Neural crest cell (in vitro differentiated cells): ENCODE data around the gene CUTC. TPM values are rescaled to one million over a fixed set of nuclear protein-coding genes. Genes with fewer than 3 reads are reported as not detected.
"Not testable (repeated sequence)": the region's sequence is repeated elsewhere in the genome, so short reads cannot be mapped to it uniquely, and the experiment has no call there.

Experiments used
- DNase-seq: peaks from one replicate; pipeline ENCODE4 v3.0.0; 2021; ENCODE audit warnings: low read depth, mixed read lengths, low spot score
- H3K27ac Mint-ChIP-seq: one replicate; pipeline ENCODE4 v1.8.0; 2021; ENCODE audit warnings: mild to moderate bottlenecking, mixed read lengths; ENCODE audit not compliant: unreplicated experiment
- H3K27me3 Mint-ChIP-seq: 2 replicates; pipeline ENCODE4 v1.8.0; 2021; ENCODE audit warnings: low read depth, mild to moderate bottlenecking, mixed read lengths
- H3K36me3 Mint-ChIP-seq: 2 replicates; pipeline ENCODE4 v1.8.0; 2021; ENCODE audit warnings: low read depth, mild to moderate bottlenecking, mixed read lengths
- H3K4me1 Mint-ChIP-seq: 2 replicates; pipeline ENCODE4 v1.8.0; 2021; ENCODE audit warnings: mixed read lengths
- H3K4me3 Mint-ChIP-seq: one replicate; pipeline ENCODE4 v1.8.0; 2021; ENCODE audit warnings: mild to moderate bottlenecking, mixed read lengths
- H3K9me3 Mint-ChIP-seq: 2 replicates; pipeline ENCODE4 v1.8.0; 2021; ENCODE audit warnings: mixed read lengths
- total RNA-seq: library from RNA; stranded (reverse); gene quantifications from 2 replicates; pipeline ENCODE4 v1.2.1, GENCODE V29; 2021
- TF ChIP-seq, protein P1 (sequence below): fragments of 200-600 bp; sonication (generic); conservative IDR thresholded peaks from 2 replicates; pipeline ENCODE4 v1.5.0; 2021; ENCODE audit warnings: antibody characterized with exemption, mild to moderate bottlenecking

The CUTC gene
- total RNA-seq, 1 donor from 2014 or later = 17.9 TPM

DNA sequence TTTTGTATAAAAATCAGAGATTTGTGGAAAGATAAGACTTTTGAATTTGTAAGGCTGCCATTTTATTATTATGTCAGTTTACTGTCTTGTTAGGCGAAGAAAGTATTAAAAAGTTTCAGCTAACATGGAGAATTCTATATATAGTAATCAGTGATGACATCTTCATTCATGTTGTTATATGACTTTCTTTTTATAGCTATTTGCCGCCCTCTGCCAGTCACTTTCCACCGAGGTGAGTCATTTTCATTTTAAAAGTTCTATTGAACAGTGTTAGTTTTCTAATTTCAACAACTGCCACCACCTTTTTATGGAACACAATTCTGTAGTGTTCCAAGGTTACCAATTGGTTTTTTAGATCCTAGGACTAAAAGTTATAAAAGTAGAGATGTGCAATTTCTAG lies 11.8 kb downstream of the CUTC start:
- Mint-ChIP-seq H3K27me3 (no peaks in the 10 kb centered on the region), H3K4me1 (no peaks in the 10 kb centered on the region), H3K9me3 (peaks cover 5% of the 10 kb centered on the region), H3K36me3 (peaks cover 39% of the 10 kb centered on the region), H3K4me3 (no peak overlapping the region), H3K27ac (no peak overlapping the region)
- no peak for DNase-seq
- TF ChIP-seq, protein P1, sequence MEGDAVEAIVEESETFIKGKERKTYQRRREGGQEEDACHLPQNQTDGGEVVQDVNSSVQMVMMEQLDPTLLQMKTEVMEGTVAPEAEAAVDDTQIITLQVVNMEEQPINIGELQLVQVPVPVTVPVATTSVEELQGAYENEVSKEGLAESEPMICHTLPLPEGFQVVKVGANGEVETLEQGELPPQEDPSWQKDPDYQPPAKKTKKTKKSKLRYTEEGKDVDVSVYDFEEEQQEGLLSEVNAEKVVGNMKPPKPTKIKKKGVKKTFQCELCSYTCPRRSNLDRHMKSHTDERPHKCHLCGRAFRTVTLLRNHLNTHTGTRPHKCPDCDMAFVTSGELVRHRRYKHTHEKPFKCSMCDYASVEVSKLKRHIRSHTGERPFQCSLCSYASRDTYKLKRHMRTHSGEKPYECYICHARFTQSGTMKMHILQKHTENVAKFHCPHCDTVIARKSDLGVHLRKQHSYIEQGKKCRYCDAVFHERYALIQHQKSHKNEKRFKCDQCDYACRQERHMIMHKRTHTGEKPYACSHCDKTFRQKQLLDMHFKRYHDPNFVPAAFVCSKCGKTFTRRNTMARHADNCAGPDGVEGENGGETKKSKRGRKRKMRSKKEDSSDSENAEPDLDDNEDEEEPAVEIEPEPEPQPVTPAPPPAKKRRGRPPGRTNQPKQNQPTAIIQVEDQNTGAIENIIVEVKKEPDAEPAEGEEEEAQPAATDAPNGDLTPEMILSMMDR = no peak

DNA sequence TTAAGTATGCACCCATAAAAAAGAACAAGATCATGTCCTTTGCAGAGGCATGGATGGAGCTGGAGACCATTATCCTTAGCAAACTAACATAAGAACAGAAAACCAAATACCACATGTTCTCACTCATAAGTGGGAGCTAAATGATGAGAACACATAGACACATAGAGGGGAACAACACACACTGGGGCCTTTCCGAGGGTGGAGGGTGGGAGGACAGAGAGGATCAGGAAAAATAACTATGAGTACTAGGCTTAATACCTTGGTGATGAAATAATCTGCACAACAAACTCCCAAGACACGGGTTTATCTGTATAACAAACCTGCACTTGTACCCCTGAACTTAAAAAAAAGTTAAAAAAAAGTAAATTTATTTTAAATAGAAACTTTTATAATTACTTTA lies 14.1 kb downstream of the CUTC start:
- DNase-seq, H3K9me3 Mint-ChIP-seq, H3K4me3 Mint-ChIP-seq, H3K27ac Mint-ChIP-seq, H3K27me3 Mint-ChIP-seq, H3K4me1 Mint-ChIP-seq: not testable (repeated sequence)
- H3K36me3 Mint-ChIP-seq = peaks cover 22% of the 10 kb centered on the region

- Mint-ChIP-seq H3K36me3 (peaks cover 4% of the 10 kb centered on the region), H3K27me3 (no peaks in the 10 kb centered on the region), H3K4me3 (no peak overlapping the region), H3K9me3 (no peaks in the 10 kb centered on the region), H3K4me1 (no peaks in the 10 kb centered on the region), H3K27ac (no peak overlapping the region)
- TF ChIP-seq, protein P1 = no peak
- DNase-seq = no peak
These were observed 16.9 kb downstream of the CUTC start for GRCh38 chr10:99748823-99749451.

DNA sequence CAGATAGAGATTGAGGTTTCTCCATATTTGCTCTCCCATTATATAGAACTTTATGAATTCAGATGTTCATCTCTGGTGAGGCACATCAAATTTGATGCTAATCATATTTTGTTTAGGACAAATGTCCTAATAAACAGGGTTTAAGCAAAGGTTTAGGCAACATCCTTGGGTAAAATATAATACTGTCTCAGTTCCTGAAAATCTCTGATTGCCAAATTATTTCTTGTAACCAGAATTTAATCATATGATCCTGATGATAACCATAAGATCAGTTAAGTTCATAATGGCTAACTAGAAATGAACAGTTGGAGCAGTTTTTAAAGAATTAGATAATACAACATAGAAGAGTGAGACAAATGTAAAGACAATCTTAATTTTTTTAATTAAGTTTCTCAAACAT lies 18.6 kb downstream of the CUTC start:
- Mint-ChIP-seq H3K9me3 (no peaks in the 10 kb centered on the region), H3K4me1 (no peaks in the 10 kb centered on the region), H3K27ac (no peak overlapping the region), H3K4me3 (no peak overlapping the region), H3K27me3 (no peaks in the 10 kb centered on the region), H3K36me3 (peaks cover 6% of the 10 kb centered on the region)
- DNase-seq = no peak
- TF ChIP-seq, protein P1 = no peak

- Mint-ChIP-seq H3K27me3 (no peaks in the 10 kb centered on the region), H3K4me3 (no peak overlapping the region), H3K9me3 (no peaks in the 10 kb centered on the region), H3K27ac (no peak overlapping the region), H3K36me3 (peaks cover 27% of the 10 kb centered on the region), H3K4me1 (peaks cover 10% of the 10 kb centered on the region)
- no peak for DNase-seq
- TF ChIP-seq, protein P1 = no peak
These were observed 22.6 kb downstream of the CUTC start for GRCh38 chr10:99754670-99755069.

DNA sequence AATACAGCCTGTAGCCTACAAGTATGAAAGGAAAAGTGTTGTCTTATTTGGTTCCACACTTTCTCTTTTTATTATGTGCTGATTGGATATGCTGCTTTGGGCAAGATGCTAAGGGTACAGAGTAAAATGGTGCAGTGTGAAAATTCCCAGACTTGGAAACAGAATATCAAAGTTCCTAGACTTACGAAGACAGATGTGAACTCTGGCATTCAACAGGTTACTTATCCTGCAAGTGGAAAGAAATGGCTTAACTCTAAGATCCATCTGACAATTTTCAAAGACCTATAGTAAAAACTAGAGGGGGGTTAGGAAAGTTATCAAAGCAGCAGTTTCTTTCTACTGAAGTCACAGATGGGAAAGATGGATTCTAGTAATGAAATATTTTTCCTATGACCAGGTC lies 24.1 kb downstream of the CUTC start:
- Mint-ChIP-seq H3K9me3 (no peaks in the 10 kb centered on the region), H3K36me3 (peaks cover 31% of the 10 kb centered on the region)
- DNase-seq = no peak

More for the DNA sequence above, 24.1 kb downstream of the CUTC start:
- TF ChIP-seq, protein P1 = no peak
- no peaks in the 10 kb centered on the region for H3K27me3 Mint-ChIP-seq
- no peak overlapping the region for H3K4me3 Mint-ChIP-seq
- no peak overlapping the region for H3K27ac Mint-ChIP-seq
- H3K4me1 Mint-ChIP-seq = peaks cover 11% of the 10 kb centered on the region
